Measurements from ENCODE around the gene KRT84. TPM values are rescaled to one million over a fixed set of nuclear protein-coding genes. Genes with fewer than 3 reads are reported as not detected.
"Not testable (repeated sequence)": the region's sequence is repeated elsewhere in the genome, so short reads cannot be mapped to it uniquely, and the experiment has no call there.

The KRT84 gene
- total RNA-seq, 1 donor from 2014 or later: not detected

GRCh38 chr12:52411815-52412214, 26.4 kb upstream of the KRT84 start:
- Mint-ChIP-seq H3K27ac (no peak overlapping the region), H3K9me3 (no peaks in the 10 kb centered on the region), H3K4me1 (no peaks in the 10 kb centered on the region), H3K27me3 (peaks cover 16% of the 10 kb centered on the region), H3K36me3 (ENCODE audit: low read depth) (no peaks in the 10 kb centered on the region), H3K4me3 (no peak overlapping the region)
- no peak for TF ChIP-seq CTCF (IDR thresholded peaks at IDR 0.05)
- ChIA-PET POLR2A (no interaction called here), CTCF (no interaction called here)
- no peak for DNase-seq
- intact Hi-C loops (cut with micrococcal nuclease): no loop called here
- no peak for ATAC-seq (ENCODE audit: low read depth)

GRCh38 chr12:52410589-52411248, 25.3 kb upstream of the KRT84 start:
- POLR2A ChIA-PET; ATAC-seq (ENCODE audit: low read depth); H3K27ac Mint-ChIP-seq; H3K9me3 Mint-ChIP-seq; intact Hi-C loops (cut with micrococcal nuclease); CTCF ChIA-PET; H3K4me1 Mint-ChIP-seq; H3K4me3 Mint-ChIP-seq; DNase-seq; H3K36me3 Mint-ChIP-seq (ENCODE audit: low read depth): not testable (repeated sequence)
- peaks cover 16% of the 10 kb centered on the region for H3K27me3 Mint-ChIP-seq

GRCh38 chr12:52407918-52408317, 22.5 kb upstream of the KRT84 start:
- ChIA-PET CTCF (no interaction called here), POLR2A (no interaction called here)
- Mint-ChIP-seq H3K9me3 (no peaks in the 10 kb centered on the region), H3K4me3 (no peak overlapping the region), H3K27ac (no peak overlapping the region), H3K4me1 (no peaks in the 10 kb centered on the region), H3K36me3 (ENCODE audit: low read depth) (no peaks in the 10 kb centered on the region), H3K27me3 (peaks cover 10% of the 10 kb centered on the region)
- DNase-seq (no peak), ATAC-seq (ENCODE audit: low read depth) (no peak)
- TF ChIP-seq CTCF (IDR thresholded peaks at IDR 0.05): no peak
- intact Hi-C loops (cut with micrococcal nuclease): no loop called here

DNA sequence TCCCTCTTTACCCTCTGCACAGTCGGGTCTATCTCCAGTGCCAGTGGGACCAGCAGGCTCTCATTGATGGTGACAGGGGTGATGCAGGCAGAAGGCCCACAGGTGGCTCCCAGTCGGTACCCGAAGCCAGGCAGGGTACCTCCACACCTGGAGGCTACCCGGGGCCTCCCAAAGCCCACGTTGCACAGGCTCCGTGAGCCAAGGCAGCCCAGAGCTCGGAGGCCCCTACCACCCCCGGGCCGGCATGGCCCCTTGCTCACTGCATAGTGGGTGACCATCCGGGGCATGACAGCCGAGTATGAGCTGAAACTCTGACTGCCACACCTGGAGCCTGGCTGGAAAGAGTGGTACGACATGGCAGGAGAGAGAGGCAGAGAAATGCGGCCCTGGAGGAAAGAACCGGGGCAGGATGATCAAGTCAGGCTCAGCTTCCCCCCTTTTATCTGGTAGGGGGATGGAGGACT, 20.5 kb upstream of the KRT84 start, which contains the start of gene KRT82:
Gene KRT82, minus strand, starts transcription at position 414 of the 464 bp plus-strand sequence. Its CDS starts 58 bp downstream, at position 356.
- Mint-ChIP-seq H3K27me3 (peaks cover 7% of the 10 kb centered on the region), H3K27ac (no peak within 1 kb of the TSS), H3K4me3 (no peak within 1 kb of the TSS), H3K36me3 (ENCODE audit: low read depth) (no peaks in the 10 kb centered on the region), H3K9me3 (no peaks in the 10 kb centered on the region), H3K4me1 (no peaks in the 10 kb centered on the region)
- no peak for TF ChIP-seq CTCF (IDR thresholded peaks at IDR 0.05)
- POLR2A ChIA-PET: no interaction called here
- ATAC-seq (ENCODE audit: low read depth): no peak
- intact Hi-C loops (cut with micrococcal nuclease): no loop called here
- CTCF ChIA-PET: no interaction called here
- DNase-seq: no peak

DNA sequence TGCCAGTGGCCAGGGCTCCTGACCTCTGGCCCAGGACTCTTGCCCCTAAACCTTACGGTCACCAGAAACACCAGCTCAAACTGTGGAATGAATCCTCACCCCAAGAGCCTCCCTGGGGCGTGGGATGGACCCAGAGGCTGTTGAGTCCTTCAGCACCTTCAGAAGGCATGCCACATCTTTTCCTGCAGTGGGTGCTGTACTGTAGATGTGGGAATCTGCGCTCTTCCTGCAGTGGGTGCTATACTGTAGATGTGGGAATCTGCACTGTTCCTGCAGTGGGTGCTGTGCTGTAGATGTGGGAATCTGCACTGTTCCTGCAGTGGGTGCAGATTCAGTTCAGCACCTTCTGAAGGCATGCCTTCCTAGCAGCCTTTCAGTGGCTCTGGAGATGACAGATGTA, 19.5 kb upstream of the KRT84 start:
- Mint-ChIP-seq H3K27me3 (peaks cover 7% of the 10 kb centered on the region), H3K4me1 (no peaks in the 10 kb centered on the region), H3K36me3 (ENCODE audit: low read depth) (no peaks in the 10 kb centered on the region), H3K27ac (no peak overlapping the region), H3K4me3 (no peak overlapping the region), H3K9me3 (no peaks in the 10 kb centered on the region)
- ChIA-PET POLR2A (no interaction called here), CTCF (no interaction called here)
- TF ChIP-seq CTCF (IDR thresholded peaks at IDR 0.05): no peak
- DNase-seq: no peak
- intact Hi-C loops (cut with micrococcal nuclease): no loop called here
- no peak for ATAC-seq (ENCODE audit: low read depth)

DNA sequence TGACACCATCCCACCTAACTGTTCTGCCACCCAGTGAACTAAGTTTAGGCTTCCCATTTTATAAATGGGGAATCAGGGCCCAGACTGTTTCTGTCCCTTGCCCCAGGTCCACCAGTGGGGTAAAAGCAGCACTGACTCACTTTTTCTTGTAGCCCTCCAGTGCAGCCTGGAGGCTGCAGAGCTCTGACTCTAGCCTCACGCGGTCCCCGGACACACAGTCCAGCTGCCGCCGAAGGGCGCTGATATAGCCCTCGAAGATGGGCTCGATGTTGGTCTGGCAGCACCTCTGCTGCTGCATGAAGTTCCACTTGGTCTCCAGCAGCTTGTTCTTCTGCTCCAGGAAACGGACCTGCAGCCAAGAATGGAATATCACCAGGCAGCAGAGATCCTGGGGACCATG, 18.1 kb upstream of the KRT84 start:
- peaks cover 6% of the 10 kb centered on the region for H3K27me3 Mint-ChIP-seq
- intact Hi-C loops (cut with micrococcal nuclease): no loop called here
- H3K4me3 Mint-ChIP-seq: no peak overlapping the region
- H3K4me1 Mint-ChIP-seq: no peaks in the 10 kb centered on the region
- ATAC-seq (ENCODE audit: low read depth): no peak
- H3K36me3 Mint-ChIP-seq (ENCODE audit: low read depth): no peaks in the 10 kb centered on the region
- TF ChIP-seq CTCF (IDR thresholded peaks at IDR 0.05): no peak
- ChIA-PET CTCF (no interaction called here), POLR2A (no interaction called here)
- no peaks in the 10 kb centered on the region for H3K9me3 Mint-ChIP-seq
- DNase-seq: no peak
- H3K27ac Mint-ChIP-seq: no peak overlapping the region
